Gastroesophageal sphincter (tissue), 4 donors: ENCODE measurements around the gene GATAD2A. TPM values are rescaled to one million over a fixed set of nuclear protein-coding genes. Genes with fewer than 3 reads are reported as not detected.

Source experiments
- ATAC-seq: fragments of 150-250 bp; one replicate; pipeline ENCODE4 v1.9.1; 2016; ENCODE audit warnings: mild to moderate bottlenecking, moderate library complexity
- H3K27ac ChIP-seq, 4 donors: fragments of 200-600 bp; sonication (generic) in 3 of 4; 1 replicate in 3 of 4; 2 replicates in 1 of 4; pipeline ENCODE4 v1.5.1; 2016 to 2019
- H3K27me3 ChIP-seq: fragments of 200-600 bp; sonication (generic); one replicate; pipeline ENCODE4 v1.5.1; 2019
- H3K36me3 ChIP-seq, 2 donors: fragments of 200-600 bp; sonication (generic); one replicate each; pipeline ENCODE4 v1.5.1; 2019; ENCODE audit warnings: control low read depth in 1 of 2
- H3K4me1 ChIP-seq, 3 donors: fragments of 200-600 bp; sonication (generic); 1 replicate in 2 of 3; 2 replicates in 1 of 3; pipeline ENCODE4 v1.5.1; 2016 to 2019; ENCODE audit warnings: control low read depth in 2 of 3
- H3K4me3 ChIP-seq, 2 donors: fragments of 200-600 bp; sonication (generic); one replicate each; pipeline ENCODE4 v1.5.1; 2019; ENCODE audit warnings: mild to moderate bottlenecking in 1 of 2, moderate library complexity in 1 of 2
- H3K9me3 ChIP-seq, 3 donors: fragments of 200-600 bp; sonication (generic); one replicate each; pipeline ENCODE4 v1.5.1; 2017 to 2019; ENCODE audit warnings: control low read depth in 2 of 3
- EP300 ChIP-seq: sonication (generic); formaldehyde crosslinking; IDR thresholded peaks from one replicate; pipeline ENCODE4 v1.6.1; 2017; ENCODE audit warnings: antibody characterized with exemption, mild to moderate bottlenecking
- POLR2A ChIP-seq, 2 donors: fragments of 450-650 bp; IDR thresholded peaks; one replicate each; pipeline ENCODE4 v1.6.1; 2017; ENCODE audit warnings: antibody characterized with exemption in 2 of 2, mild to moderate bottlenecking in 2 of 2, moderate library complexity in 1 of 2
- POLR2AphosphoS5 ChIP-seq: sonication (generic); formaldehyde crosslinking; IDR thresholded peaks from one replicate; pipeline ENCODE4 v1.6.1; 2017; ENCODE audit warnings: antibody characterized with exemption
- WGBS, 2 donors: methylation state at CpG; one replicate each; pipeline ENCODE4 v1.1.5; 2018; ENCODE audit warnings: low coverage in 1 of 2; 5-methylcytosine and 5-hydroxymethylcytosine counted together
- total RNA-seq, 4 donors: library from RNA; depleted of rRNA; stranded (reverse); fragments of >200 nt; gene quantifications; one replicate each; pipeline ENCODE4 v1.1.0, GENCODE V29; 2016
- TF ChIP-seq, protein P1 (sequence below), 4 experiments: fragments of 200-600 bp in 2 of 4; fragments of 450-650 bp in 2 of 4; sonication (generic) in 1 of 4; IDR thresholded peaks; one replicate each; pipeline ENCODE4 v1.5.1; 2017 to 2019; ENCODE audit warnings: antibody characterized with exemption in 4 of 4, mild to moderate bottlenecking in 2 of 4, moderate library complexity in 2 of 4

GATAD2A gene
- total RNA-seq, 4 donors from 2014 or later: 30.9 to 69.0 (median 36.6) TPM

- H3K4me3 ChIP-seq: no peak overlapping the region
- no peak overlapping the region for H3K27ac ChIP-seq
- no peaks in the 10 kb centered on the region for H3K9me3 ChIP-seq
- WGBS, 2 donors: 52% methylated on average over 4 of the region's 8 CpGs; no CpG with 5 or more reads in 1 of the 2 donors
- TF ChIP-seq POLR2AphosphoS5 (no peak), POLR2A (IDR thresholded peaks at IDR 0.05) (no peak), EP300 (no peak)
- TF ChIP-seq, protein P1, sequence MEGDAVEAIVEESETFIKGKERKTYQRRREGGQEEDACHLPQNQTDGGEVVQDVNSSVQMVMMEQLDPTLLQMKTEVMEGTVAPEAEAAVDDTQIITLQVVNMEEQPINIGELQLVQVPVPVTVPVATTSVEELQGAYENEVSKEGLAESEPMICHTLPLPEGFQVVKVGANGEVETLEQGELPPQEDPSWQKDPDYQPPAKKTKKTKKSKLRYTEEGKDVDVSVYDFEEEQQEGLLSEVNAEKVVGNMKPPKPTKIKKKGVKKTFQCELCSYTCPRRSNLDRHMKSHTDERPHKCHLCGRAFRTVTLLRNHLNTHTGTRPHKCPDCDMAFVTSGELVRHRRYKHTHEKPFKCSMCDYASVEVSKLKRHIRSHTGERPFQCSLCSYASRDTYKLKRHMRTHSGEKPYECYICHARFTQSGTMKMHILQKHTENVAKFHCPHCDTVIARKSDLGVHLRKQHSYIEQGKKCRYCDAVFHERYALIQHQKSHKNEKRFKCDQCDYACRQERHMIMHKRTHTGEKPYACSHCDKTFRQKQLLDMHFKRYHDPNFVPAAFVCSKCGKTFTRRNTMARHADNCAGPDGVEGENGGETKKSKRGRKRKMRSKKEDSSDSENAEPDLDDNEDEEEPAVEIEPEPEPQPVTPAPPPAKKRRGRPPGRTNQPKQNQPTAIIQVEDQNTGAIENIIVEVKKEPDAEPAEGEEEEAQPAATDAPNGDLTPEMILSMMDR (IDR thresholded peaks at IDR 0.05): no peak
- no peaks in the 10 kb centered on the region for H3K27me3 ChIP-seq
- H3K36me3 ChIP-seq: no peaks in the 10 kb centered on the region
- peaks cover 0 to 53% (median 22%) of the 10 kb centered on the region in 3 donors for H3K4me1 ChIP-seq
- ATAC-seq: no peak
Measured at GRCh38 chr19:19418555-19419260, 13.2 kb downstream of the GATAD2A start.

DNA sequence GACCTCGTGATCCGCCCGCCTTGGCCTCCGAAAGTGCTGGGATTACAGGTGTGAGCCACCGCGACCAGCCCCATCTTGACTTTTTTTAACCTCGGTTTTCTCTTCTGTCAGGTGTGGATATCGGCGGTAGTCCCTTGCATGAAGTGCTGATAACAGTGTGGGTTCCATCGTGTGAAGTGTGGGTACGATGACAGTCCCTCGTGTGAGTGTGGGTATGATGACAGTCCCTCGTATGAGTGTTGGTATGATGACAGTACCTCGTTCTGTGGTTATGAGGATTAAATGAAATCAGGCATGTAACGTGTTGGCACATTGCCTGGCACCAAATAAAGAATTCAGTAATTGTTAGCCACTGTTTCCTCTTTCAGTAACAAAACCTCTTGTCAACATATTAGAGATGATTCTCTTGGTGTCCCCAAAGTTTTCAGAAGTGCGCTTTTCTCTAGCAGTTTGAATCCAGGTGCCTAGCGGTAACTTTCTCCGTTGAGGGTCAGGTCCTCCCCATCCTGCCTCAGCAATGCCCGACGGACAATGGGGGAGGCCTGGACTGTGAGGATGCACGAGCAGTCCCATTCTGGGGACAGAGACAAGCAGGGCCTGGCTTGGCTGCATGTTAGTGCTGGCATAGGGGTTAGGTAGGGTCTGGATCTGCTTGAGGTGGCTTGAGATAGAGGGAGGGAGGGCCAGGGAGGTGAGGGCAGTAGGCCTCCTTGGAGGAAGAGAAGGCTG lies 15.3 kb downstream of the GATAD2A start:
- TF ChIP-seq POLR2A (IDR thresholded peaks at IDR 0.05) (no peak), EP300 (no peak), POLR2AphosphoS5 (no peak)
- TF ChIP-seq, protein P1 (IDR thresholded peaks at IDR 0.05): no peak
- no peaks in the 10 kb centered on the region for H3K36me3 ChIP-seq
- H3K27me3 ChIP-seq: no peaks in the 10 kb centered on the region
- no peaks in the 10 kb centered on the region for H3K9me3 ChIP-seq
- WGBS, 2 donors: 76 to 77% methylated on average over 7 to 11 of the region's 21 CpGs
- peaks cover 0 to 68% (median 27%) of the 10 kb centered on the region in 3 donors for H3K4me1 ChIP-seq
- no peak overlapping the region for H3K27ac ChIP-seq
- H3K4me3 ChIP-seq: no peak overlapping the region
- ATAC-seq: no peak

- Histone ChIP-seq H3K9me3 (no peaks in the 10 kb centered on the region), H3K27me3 (no peaks in the 10 kb centered on the region), H3K27ac (no peak overlapping the region), H3K4me1 (peaks cover 0 to 69% (median 27%) of the 10 kb centered on the region in 3 donors), H3K36me3 (no peaks in the 10 kb centered on the region), H3K4me3 (no peak overlapping the region)
- 85% methylated on average over 2 of the region's 9 CpGs; no CpG with 5 or more reads in 1 of the 2 donors for WGBS, 2 donors
- TF ChIP-seq, protein P1 (IDR thresholded peaks at IDR 0.05): no peak
- no peak for TF ChIP-seq POLR2AphosphoS5
- TF ChIP-seq POLR2A (IDR thresholded peaks at IDR 0.05): no peak
- TF ChIP-seq EP300: no peak
- ATAC-seq: no peak
Measured at GRCh38 chr19:19421299-19421696, 15.8 kb downstream of the GATAD2A start.

- WGBS, 2 donors: 79 to 94% methylated on average over 2 to 3 of the region's 5 CpGs
- TF ChIP-seq, protein P1 (IDR thresholded peaks at IDR 0.05): no peak
- TF ChIP-seq POLR2AphosphoS5 (no peak), EP300 (no peak), POLR2A (IDR thresholded peaks at IDR 0.05) (no peak)
- Histone ChIP-seq H3K9me3 (no peaks in the 10 kb centered on the region), H3K27ac (no peak overlapping the region), H3K4me3 (no peak overlapping the region), H3K36me3 (no peaks in the 10 kb centered on the region), H3K27me3 (no peaks in the 10 kb centered on the region), H3K4me1 (peaks cover 0 to 68% (median 27%) of the 10 kb centered on the region in 3 donors)
- ATAC-seq: no peak
Measured at GRCh38 chr19:19422156-19422555, 16.7 kb downstream of the GATAD2A start.
